ENCODE measurements around the gene UMPS. TPM values are rescaled to one million over a fixed set of nuclear protein-coding genes. Genes with fewer than 3 reads are reported as not detected.
A peak's percentile ranks its signal among the peaks of the same experiment; 100 is the strongest.

The UMPS gene
- total RNA-seq, 4 donors from 2014 or later, result 20.6 to 30.1 (median 24.8) TPM

- no peaks in the 10 kb centered on the region for H3K27me3 ChIP-seq
- TF ChIP-seq, protein P1, sequence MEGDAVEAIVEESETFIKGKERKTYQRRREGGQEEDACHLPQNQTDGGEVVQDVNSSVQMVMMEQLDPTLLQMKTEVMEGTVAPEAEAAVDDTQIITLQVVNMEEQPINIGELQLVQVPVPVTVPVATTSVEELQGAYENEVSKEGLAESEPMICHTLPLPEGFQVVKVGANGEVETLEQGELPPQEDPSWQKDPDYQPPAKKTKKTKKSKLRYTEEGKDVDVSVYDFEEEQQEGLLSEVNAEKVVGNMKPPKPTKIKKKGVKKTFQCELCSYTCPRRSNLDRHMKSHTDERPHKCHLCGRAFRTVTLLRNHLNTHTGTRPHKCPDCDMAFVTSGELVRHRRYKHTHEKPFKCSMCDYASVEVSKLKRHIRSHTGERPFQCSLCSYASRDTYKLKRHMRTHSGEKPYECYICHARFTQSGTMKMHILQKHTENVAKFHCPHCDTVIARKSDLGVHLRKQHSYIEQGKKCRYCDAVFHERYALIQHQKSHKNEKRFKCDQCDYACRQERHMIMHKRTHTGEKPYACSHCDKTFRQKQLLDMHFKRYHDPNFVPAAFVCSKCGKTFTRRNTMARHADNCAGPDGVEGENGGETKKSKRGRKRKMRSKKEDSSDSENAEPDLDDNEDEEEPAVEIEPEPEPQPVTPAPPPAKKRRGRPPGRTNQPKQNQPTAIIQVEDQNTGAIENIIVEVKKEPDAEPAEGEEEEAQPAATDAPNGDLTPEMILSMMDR (IDR thresholded peaks at IDR 0.05), result no peak
- TF ChIP-seq EP300 (IDR thresholded peaks at IDR 0.05) (no peak), POLR2AphosphoS5 (IDR thresholded peaks at IDR 0.05) (no peak), POLR2A (IDR thresholded peaks at IDR 0.05) (no peak)
- H3K4me3 ChIP-seq, result no peak overlapping the region
- peaks cover 60% of the 10 kb centered on the region for H3K4me1 ChIP-seq
- 44% methylated on average over 7 of the region's 7 CpGs for WGBS
- DNase-seq (ENCODE audit: low spot score in 2 of 2), result no peak
- peaks cover 23% of the 10 kb centered on the region for H3K36me3 ChIP-seq
- no peaks in the 10 kb centered on the region for H3K9me3 ChIP-seq
- H3K27ac ChIP-seq, result peak overlapping the region; percentile 84
Measured at GRCh38 chr3:124792341-124793040, 62.2 kb downstream of the UMPS start.

DNA sequence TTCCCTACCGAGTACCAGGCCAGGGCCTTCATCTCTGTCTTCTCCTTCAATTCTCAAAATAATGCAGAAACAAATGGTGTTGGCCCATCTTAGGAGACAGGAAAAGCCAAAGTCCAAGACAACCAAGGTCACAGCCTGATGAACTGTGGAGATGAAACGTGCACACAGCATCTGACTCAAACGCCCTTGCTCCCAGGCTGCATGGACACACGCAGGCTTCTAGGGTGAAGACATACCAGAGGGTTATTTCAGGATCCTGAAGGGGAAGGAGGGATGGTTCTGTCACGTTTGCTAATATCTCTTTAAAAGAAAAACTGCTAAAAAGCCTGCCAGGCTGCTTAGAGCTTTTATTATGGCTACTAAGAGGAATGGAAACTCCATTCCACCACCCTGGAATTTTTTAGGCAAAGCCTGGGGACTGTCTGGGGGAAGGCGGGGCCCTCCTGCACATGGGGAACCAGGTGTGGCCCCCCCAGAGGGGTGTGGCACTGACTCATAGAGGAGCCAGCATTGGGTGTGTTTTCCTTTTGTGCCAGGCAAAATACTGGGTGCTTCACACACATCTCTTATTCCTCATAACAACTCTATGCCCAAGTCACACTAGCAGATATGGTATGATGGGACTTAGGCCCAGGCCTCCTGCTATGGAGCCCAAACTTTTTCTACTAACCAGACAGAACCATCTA is 62.9 kb downstream of the UMPS start:
- WGBS, result 43% methylated on average over 6 of the region's 6 CpGs
- peaks cover 25% of the 10 kb centered on the region for H3K36me3 ChIP-seq
- H3K4me1 ChIP-seq, result peaks cover 53% of the 10 kb centered on the region
- H3K27me3 ChIP-seq, result no peaks in the 10 kb centered on the region
- TF ChIP-seq, protein P1 (IDR thresholded peaks at IDR 0.05), result no peak
- peak in 1 of 3 donors; percentile 9 for TF ChIP-seq POLR2AphosphoS5 (IDR thresholded peaks at IDR 0.05)
- DNase-seq (ENCODE audit: low spot score in 2 of 2), result no peak
- H3K9me3 ChIP-seq, result no peaks in the 10 kb centered on the region
- peak overlapping the region; percentile 84 for H3K27ac ChIP-seq
- no peak overlapping the region for H3K4me3 ChIP-seq

GRCh38 chr3:124796477-124796876 is 66.2 kb downstream of the UMPS start:
- TF ChIP-seq, protein P1 (IDR thresholded peaks at IDR 0.05), result no peak
- TF ChIP-seq POLR2AphosphoS5 (IDR thresholded peaks at IDR 0.05) (no peak), EP300 (IDR thresholded peaks at IDR 0.05) (no peak), POLR2A (IDR thresholded peaks at IDR 0.05) (no peak)
- no peak for DNase-seq (ENCODE audit: low spot score in 2 of 2)
- Histone ChIP-seq H3K27ac (no peak overlapping the region), H3K36me3 (peaks cover 30% of the 10 kb centered on the region), H3K4me1 (peaks cover 44% of the 10 kb centered on the region), H3K9me3 (no peaks in the 10 kb centered on the region), H3K4me3 (no peak overlapping the region), H3K27me3 (no peaks in the 10 kb centered on the region)
- 100% methylated on average over 1 of the region's 19 CpGs for WGBS

DNA sequence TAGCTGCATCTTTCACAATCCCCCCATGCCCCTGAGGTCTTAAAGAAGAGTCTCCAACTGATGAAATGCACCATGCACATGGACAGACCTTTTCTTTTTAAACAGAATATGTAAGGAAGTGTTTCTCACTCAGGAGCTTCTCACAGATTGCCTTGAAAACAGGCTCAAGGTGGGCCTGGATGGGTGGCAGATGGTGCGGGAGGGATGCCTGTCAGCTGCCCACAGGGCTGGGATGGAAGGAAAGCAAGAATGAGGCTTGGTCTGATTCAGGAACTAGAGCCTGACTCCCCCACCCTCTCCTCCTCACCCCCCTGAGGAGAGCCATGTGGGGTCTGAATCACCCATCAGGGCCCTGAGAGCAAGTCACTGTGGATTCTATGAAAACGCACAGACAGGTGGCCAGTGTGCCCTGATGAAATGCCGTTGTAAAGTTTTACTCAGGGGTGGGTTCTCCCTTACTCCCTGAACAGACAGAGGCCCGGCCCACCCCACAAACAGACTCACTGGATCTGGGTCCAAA is 67.2 kb downstream of the UMPS start:
- Histone ChIP-seq H3K27me3 (no peaks in the 10 kb centered on the region), H3K4me1 (peaks cover 39% of the 10 kb centered on the region), H3K36me3 (peaks cover 30% of the 10 kb centered on the region), H3K27ac (no peak overlapping the region), H3K9me3 (no peaks in the 10 kb centered on the region), H3K4me3 (no peak overlapping the region)
- DNase-seq (ENCODE audit: low spot score in 2 of 2), result no peak
- WGBS, result 82% methylated on average over 4 of the region's 4 CpGs
- TF ChIP-seq, protein P1 (IDR thresholded peaks at IDR 0.05), result no peak
- TF ChIP-seq EP300 (IDR thresholded peaks at IDR 0.05) (no peak), POLR2A (IDR thresholded peaks at IDR 0.05) (no peak), POLR2AphosphoS5 (IDR thresholded peaks at IDR 0.05) (no peak)

Other genes with a start within 250 kb of the UMPS start
- 100 to 1,000 TPM; 159 to 397 (median 245) TPM for gene ITGB5, start 156.9 kb downstream of the UMPS start, total RNA-seq
- under 1 TPM in 1 of 4 donors, not detected in 3; 0.56 TPM for gene MUC13, start 204.3 kb downstream of the UMPS start, total RNA-seq

Measured in suprapubic skin (tissue), 4 donors.